ENCODE data around the gene BCL2L13.
"Not testable (repeated sequence)": the region's sequence is repeated elsewhere in the genome, so short reads cannot be mapped to it uniquely, and the experiment has no call there.

The BCL2L13 gene

GRCh38 chr22:17764852-17765251 is 126.3 kb downstream of the BCL2L13 start:
- DNase-seq = not testable (repeated sequence)

GRCh38 chr22:17767233-17768065 is 128.9 kb downstream of the BCL2L13 start:
- DNase-seq = no peak

- DNase-seq = no peak
These were observed 130.6 kb downstream of the BCL2L13 start for GRCh38 chr22:17769013-17769715.

- no peak for DNase-seq
These were observed 131.1 kb downstream of the BCL2L13 start for GRCh38 chr22:17769716-17770082.

GRCh38 chr22:17770180-17771077 is 131.9 kb downstream of the BCL2L13 start:
- no peak for DNase-seq

GRCh38 chr22:17772249-17772957 is 133.8 kb downstream of the BCL2L13 start:
- DNase-seq = no peak

GRCh38 chr22:17772958-17773605 is 134.5 kb downstream of the BCL2L13 start:
- DNase-seq = no peak

- DNase-seq = peak; percentile 28
These were observed 135.1 kb downstream of the BCL2L13 start for GRCh38 chr22:17773606-17774205.

- no peak for DNase-seq
These were observed 135.8 kb downstream of the BCL2L13 start, which contains the start of gene BID for GRCh38 chr22:17774206-17774925. BID (minus strand) TSS chr22:17774469; CDS start chr22:17750116, 24,353 bp downstream.

GRCh38 chr22:17774926-17775685 is 136.5 kb downstream of the BCL2L13 start:
- DNase-seq = no peak

GRCh38 chr22:17775781-17776465 is 137.4 kb downstream of the BCL2L13 start:
- DNase-seq = no peak

GRCh38 chr22:17777005-17777716 is 138.6 kb downstream of the BCL2L13 start:
- DNase-seq = no peak

GRCh38 chr22:17777717-17778044 is 139.1 kb downstream of the BCL2L13 start:
- DNase-seq = no peak

- DNase-seq = no peak
These were observed 139.9 kb downstream of the BCL2L13 start for GRCh38 chr22:17778412-17778976.

GRCh38 chr22:17779286-17780115 is 140.9 kb downstream of the BCL2L13 start:
- no peak for DNase-seq

- no peak for DNase-seq
These were observed 141.7 kb downstream of the BCL2L13 start for GRCh38 chr22:17780116-17780740.

Data from NCI-H510A treated with DMSO at 0.1 percent for 48 hours (cell line).